COLO668 (cell line): Measurements from ENCODE around the gene ESRRG.

Experiments used
- DNase-seq: peaks from one replicate; lab custom pipeline; 2025; ENCODE audit not compliant: unreplicated experiment; lab: John Stamatoyannopoulos, UW

The ESRRG gene

GRCh38 chr1:216457356-216457755 lies 265.9 kb downstream of the ESRRG start:
- no peak for DNase-seq

DNA sequence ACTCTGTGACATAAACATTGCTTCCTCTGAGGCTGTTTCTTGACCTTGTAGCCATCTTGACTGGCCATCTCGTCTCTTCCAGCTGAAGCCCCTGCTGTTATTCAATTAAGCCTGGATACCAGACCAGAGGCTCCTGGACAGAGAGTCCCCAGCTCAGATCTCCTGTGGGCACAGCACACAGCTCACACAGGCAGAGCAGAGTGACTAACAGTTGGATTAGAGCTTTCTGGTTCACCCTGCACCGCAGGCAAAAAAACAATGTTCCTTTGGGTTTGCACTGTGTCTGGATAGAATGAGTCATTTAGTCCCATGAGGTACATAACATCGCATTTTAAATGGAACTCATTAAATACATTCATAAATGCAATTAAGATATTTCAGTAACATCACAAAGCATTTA lies 266.5 kb downstream of the ESRRG start:
- DNase-seq = no peak

GRCh38 chr1:216453777-216454176 lies 269.5 kb downstream of the ESRRG start:
- DNase-seq = no peak
